ENCODE results near the gene GPATCH1. TPM values are rescaled to one million over a fixed set of nuclear protein-coding genes. Genes with fewer than 3 reads are reported as not detected.

The GPATCH1 gene
- total and polyA plus RNA-seq, 2 of the 4 experiments (the other 2 are of a cell fraction): 5.1 to 7.5 TPM

DNA sequence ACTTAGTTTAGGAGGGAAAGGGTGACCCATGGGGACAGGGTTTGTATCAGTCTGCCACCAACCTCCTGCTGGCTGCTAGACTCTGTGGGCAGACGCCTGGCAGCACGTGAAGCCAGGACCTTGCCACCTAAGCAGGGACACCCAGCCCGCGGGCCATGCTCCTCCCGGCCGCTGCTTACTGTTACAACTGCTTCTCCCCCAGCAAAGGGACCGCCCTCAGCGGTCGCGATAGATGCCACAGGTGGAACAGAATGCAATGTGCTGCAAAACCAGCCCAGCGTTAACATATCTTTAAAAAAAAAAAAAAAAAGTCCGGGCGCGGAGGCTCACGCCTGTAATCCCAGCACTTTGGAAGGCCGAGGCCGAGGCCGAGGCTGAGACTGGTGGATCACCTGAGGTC, 14.4 kb upstream of the GPATCH1 start:
- no peak overlapping the region for H3K9ac ChIP-seq (ENCODE audit: low read depth, low read length)
- H4K20me1 ChIP-seq (ENCODE audit: insufficient read depth, low read length): peaks cover 4% of the 10 kb centered on the region; the same call in 1 of the 2 replicates
- in situ Hi-C loops (cut with MboI; ENCODE audit: low sequenced_read_pairs): no loop called here
- H3K18ac ChIP-seq (ENCODE audit: low read depth, low read length): no peak overlapping the region
- H3K23ac ChIP-seq (ENCODE audit: low read depth, low read length): no peak overlapping the region
- H4K5ac ChIP-seq (ENCODE audit: low read depth, low read length): no peak overlapping the region
- no CpG with 5 or more reads among the region's 18 CpGs for WGBS, 2 experiments (ENCODE audit: extremely low coverage in 2 of 2, insufficient read length in 1 of 2)
- no peak overlapping the region for H3K4me2 ChIP-seq (ENCODE audit: low read depth, low read length)
- H2BK5ac ChIP-seq (ENCODE audit: low read depth, low read length, poor library complexity, severe bottlenecking): no peak overlapping the region
- peaks cover 0 to 6% of the 10 kb centered on the region in 2 experiments; a peak in 1 of 4 replicates for H3K79me1 ChIP-seq (ENCODE audit: low read depth in 1 of 2, low read length in 2 of 2)
- H3K4me3 ChIP-seq (ENCODE audit: insufficient read depth, low read depth, low read length): no peak overlapping the region
- no peak overlapping the region for H3K14ac ChIP-seq (replicated peaks; ENCODE audit: low read depth, low read length)
- no peaks in the 10 kb centered on the region for H3K9me1 ChIP-seq (ENCODE audit: insufficient read depth, low read length)
- ChIA-PET CTCF (no interaction called here), POLR2A (ENCODE audit: unreplicated experiment) (no interaction called here)
- no peak for TF ChIP-seq RCOR1 (IDR thresholded peaks at IDR 0.05; ENCODE audit: insufficient replicate concordance, low read length)
- no peak for TF ChIP-seq CHD1 (IDR thresholded peaks at IDR 0.05; ENCODE audit: low read depth, low read length)
- TF ChIP-seq MAFK (IDR thresholded peaks at IDR 0.05; ENCODE audit: low read depth, low read length): no peak
- TF ChIP-seq SMC3 (IDR thresholded peaks at IDR 0.05; ENCODE audit: low read depth, low read length): no peak
- no peak for TF ChIP-seq CEBPB (IDR thresholded peaks at IDR 0.05; ENCODE audit: low read depth, low read length)
- no peak for TF ChIP-seq FOS (IDR thresholded peaks at IDR 0.05; ENCODE audit: low read depth, low read length)
- TF ChIP-seq, protein P1, sequence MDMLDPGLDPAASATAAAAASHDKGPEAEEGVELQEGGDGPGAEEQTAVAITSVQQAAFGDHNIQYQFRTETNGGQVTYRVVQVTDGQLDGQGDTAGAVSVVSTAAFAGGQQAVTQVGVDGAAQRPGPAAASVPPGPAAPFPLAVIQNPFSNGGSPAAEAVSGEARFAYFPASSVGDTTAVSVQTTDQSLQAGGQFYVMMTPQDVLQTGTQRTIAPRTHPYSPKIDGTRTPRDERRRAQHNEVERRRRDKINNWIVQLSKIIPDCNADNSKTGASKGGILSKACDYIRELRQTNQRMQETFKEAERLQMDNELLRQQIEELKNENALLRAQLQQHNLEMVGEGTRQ (IDR thresholded peaks at IDR 0.05; ENCODE audit: low read depth, low read length): no peak
- dilution Hi-C loops (cut with HindIII; ENCODE audit: low sequenced_read_pairs, unreplicated experiment): no loop called here
- no peak overlapping the region for H2BK120ac ChIP-seq (ENCODE audit: low read depth, low read length)
- H3K4me1 ChIP-seq (ENCODE audit: control insufficient read depth, insufficient read depth, low read length): no peaks in the 10 kb centered on the region
- BruUV-seq (replicated peaks): no TSS peak
- H4K8ac ChIP-seq (ENCODE audit: low read depth in 2 of 2, low read length in 2 of 2): no peak overlapping the region
- no peak for ATAC-seq (ENCODE audit: low read depth)
- H3K27me3 ChIP-seq (ENCODE audit: control insufficient read depth, insufficient read depth, low read length): peaks cover 5% of the 10 kb centered on the region; the same call in 1 of the 2 replicates
- no peak overlapping the region for H2AFZ ChIP-seq (replicated peaks; ENCODE audit: low read length, poor library complexity)
- H3K4ac ChIP-seq (ENCODE audit: low read depth, low read length): no peak overlapping the region
- H2AK5ac ChIP-seq (ENCODE audit: low read depth, low read length): no peak overlapping the region
- H2BK15ac ChIP-seq (ENCODE audit: low read depth, low read length): no peak overlapping the region
- DNase-seq: no peak
- no peak overlapping the region for H2AK9ac ChIP-seq (replicated peaks; ENCODE audit: low read depth, low read length, poor library complexity)
- H3K27ac ChIP-seq (ENCODE audit: insufficient read depth, low read length): no peak overlapping the region
- H2BK20ac ChIP-seq (ENCODE audit: low read depth, low read length): no peak overlapping the region
- no peak overlapping the region for H4K91ac ChIP-seq (ENCODE audit: insufficient read depth, low read depth, low read length)
- no peaks in the 10 kb centered on the region for H3K36me3 ChIP-seq (ENCODE audit: control insufficient read depth, insufficient read depth, low read length)
- H3K56ac ChIP-seq (ENCODE audit: extremely low read depth, insufficient read depth, low read length): no peak overlapping the region
- intact Hi-C loops (cut with micrococcal nuclease): no loop called here
- H3K9me3 ChIP-seq (ENCODE audit: control insufficient read depth, insufficient read depth, low read length): no peaks in the 10 kb centered on the region

Data from IMR-90 (cell line).